Activated CD4-positive, alpha-beta T cell treated with anti-CD3 and anti-CD28 coated beads, Interleukin-2, amount 50 U/mL, for 1 hour (primary cell): Measurements from ENCODE around the gene SERPINE1.
"Not testable (repeated sequence)": the region's sequence is repeated elsewhere in the genome, so short reads cannot be mapped to it uniquely, and the experiment has no call there.

Source experiments
- DNase-seq: peaks from one replicate; pipeline ENCODE4 v3.0.0-alpha.2; 2020

Gene SERPINE1

DNA sequence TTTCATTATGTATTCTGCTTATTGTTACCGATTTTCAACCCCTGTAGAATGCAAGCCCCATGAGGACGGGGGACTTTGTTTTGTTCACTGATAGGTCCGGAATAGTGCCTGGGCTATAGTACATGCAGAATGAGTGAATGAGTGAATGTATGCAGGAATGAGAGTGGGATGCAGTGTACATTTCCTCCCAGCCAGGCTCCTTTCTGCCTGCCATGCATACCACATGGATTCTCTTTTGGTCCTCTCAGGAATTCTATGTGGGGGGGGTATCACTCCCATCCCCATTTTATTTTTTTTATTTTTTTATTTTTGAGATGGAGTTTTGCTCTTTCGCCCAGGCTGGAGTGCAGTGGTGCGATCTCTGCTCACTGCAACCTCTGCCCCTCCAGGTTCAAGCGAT lies 24.9 kb upstream of the SERPINE1 start:
- DNase-seq, result no peak

DNA sequence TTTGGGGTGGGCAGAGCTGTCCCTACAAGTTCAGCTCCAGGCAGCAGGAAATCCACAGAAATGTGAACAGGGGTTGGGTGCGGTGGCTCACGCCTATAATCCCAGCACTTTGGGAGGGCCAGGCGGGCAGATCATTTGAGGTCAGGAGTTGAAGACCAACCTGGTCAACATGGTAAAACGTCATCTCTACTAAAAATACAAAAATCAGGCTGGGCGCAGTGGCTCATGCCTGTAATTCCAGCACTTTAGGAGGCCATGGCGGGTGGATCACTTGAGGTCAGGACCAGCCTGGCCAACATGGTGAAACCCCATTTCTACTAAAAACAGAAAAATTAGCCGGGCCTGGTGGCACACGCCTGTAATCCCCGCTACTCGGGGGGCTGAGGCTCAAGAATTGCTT lies 23.2 kb upstream of the SERPINE1 start:
- DNase-seq, result not testable (repeated sequence)

- no peak for DNase-seq
Observed at GRCh38 chr7:101104193-101104713, 22.7 kb upstream of the SERPINE1 start.

- no peak for DNase-seq
Observed at GRCh38 chr7:101104799-101105198, 22.1 kb upstream of the SERPINE1 start.

GRCh38 chr7:101105248-101105647 lies 21.7 kb upstream of the SERPINE1 start:
- not testable (repeated sequence) for DNase-seq

- DNase-seq, result no peak
Observed at GRCh38 chr7:101106386-101106785, 20.5 kb upstream of the SERPINE1 start.

GRCh38 chr7:101108330-101108857 lies 18.5 kb upstream of the SERPINE1 start:
- DNase-seq, result no peak

DNA sequence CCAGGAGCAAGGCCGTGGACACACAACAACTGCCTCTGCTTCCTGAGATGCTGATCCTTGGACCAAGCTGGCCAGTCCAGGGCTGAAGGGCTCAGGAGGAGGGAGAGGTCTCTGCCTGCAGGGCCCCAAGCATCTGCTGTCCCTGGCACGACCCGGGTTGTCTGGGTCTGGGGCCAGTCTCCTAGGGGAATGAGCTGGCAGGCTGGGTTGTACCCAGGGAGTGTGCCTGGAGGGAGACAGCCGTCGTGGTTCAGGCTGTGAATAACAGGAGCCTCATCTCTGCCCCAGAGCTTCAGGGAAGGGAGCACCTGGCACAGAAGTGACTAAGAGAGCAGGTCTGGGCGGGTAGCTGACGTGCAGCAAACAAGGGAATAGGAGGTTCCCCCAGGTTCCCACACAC lies 17.9 kb upstream of the SERPINE1 start:
- DNase-seq, result no peak

DNA sequence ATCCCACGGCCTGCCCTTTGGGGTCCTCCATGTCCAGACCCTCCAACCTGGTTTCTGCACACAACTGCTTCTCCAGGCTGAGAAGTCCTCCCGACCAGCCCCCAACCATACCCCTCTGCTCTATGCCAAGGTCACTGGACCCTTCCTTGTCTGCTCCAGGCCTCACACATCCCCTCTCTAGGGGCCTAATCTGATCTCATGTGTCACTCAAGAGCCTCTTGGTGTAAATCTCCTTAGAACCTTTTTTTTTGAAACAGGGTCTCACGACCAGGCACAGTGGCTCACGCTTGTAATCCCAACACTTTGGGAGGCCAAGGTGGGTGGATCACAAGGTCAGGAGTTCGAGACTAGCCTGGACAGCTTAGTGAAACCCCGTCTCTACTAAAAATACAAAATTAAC lies 17.5 kb upstream of the SERPINE1 start:
- no peak for DNase-seq

GRCh38 chr7:101111261-101111660 lies 15.6 kb upstream of the SERPINE1 start:
- no peak for DNase-seq

DNA sequence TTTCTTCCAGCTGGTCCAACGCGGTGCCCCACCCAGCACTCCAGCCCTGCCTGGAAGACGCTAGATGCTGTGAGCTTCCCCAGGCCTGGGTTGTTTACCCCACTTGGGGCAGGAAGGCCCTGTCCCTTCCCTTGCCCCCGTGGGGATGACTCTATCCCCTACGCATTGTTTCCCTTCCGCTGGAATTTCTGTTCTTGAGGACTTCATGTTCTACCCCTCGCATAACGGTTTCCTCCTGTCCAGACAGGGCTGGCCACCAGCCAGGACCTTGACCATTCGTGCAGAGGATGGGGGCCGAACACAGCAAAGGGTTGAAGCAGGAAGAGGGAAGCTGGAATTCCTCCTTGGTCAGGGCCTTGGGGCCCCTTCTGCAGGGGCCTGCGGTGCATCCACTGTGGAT lies 14.7 kb upstream of the SERPINE1 start:
- DNase-seq, result no peak

- DNase-seq, result not testable (repeated sequence)
Observed at GRCh38 chr7:101113140-101113539, 13.8 kb upstream of the SERPINE1 start.

DNA sequence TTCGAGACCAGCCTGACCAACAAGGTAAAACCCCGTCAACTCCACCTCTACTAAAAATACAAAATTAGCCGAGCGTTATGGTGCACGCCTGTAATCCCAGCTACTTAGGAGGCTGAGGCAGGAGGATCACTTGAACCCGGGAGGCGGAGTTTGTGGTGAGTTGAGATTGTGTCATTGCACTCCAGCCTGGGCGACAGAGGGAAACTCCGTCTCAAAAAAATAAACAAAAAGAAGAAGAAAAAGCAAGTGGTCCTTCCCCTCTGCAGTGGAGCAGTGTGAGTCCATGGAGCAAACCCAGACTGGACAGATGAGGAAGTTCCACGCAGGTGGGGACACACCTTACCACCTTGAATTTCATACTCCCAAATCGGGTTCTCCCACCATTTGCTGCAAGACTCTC lies 13.1 kb upstream of the SERPINE1 start:
- DNase-seq, result no peak

DNA sequence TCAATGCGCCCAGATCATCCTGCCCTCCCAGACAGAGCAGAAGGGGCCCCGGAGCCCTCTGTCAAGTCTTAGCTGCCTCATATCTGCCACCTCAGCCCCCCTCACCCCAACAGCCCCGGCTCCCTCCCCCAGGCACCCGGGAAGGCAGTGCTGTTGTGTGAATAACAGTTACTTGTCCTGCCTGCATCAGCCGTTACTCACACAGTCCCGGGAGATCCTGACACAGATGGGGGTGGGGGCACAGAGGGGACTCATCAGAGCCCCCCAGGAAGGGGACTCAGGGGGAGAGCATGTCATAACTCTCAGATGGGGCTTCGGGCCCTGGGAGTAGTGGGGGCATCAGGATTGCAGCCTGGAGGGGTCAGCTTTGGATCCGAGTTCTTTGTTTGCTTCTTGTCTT lies 12.4 kb upstream of the SERPINE1 start:
- no peak for DNase-seq

DNA sequence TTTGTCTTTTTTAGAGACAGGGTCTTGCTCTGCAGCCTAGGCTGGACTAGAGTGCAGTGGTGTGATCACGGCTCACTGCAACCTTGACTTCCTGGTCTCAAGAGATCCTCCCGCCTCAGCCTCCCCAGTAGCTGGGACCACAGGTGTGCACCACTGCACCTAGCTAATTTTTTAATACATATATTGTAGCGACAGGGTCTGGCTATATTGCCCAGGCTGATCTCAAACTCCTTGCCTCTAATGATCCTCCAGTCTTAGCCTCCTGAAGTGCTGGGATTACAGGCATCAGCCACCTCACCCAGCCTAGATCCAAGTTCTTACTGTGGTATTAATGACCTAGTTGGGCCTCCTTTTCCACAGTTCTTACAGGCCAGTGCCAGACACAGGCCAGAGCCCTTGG lies 11.7 kb upstream of the SERPINE1 start:
- no peak for DNase-seq

GRCh38 chr7:101116898-101117297 lies 10.0 kb upstream of the SERPINE1 start:
- DNase-seq, result no peak

- DNase-seq, result no peak
Observed at GRCh38 chr7:101118856-101119255, 8.0 kb upstream of the SERPINE1 start.

- no peak for DNase-seq
Observed at GRCh38 chr7:101119876-101120275, 7.0 kb upstream of the SERPINE1 start.

- DNase-seq, result no peak
Observed at GRCh38 chr7:101120315-101120714, 6.6 kb upstream of the SERPINE1 start.

- DNase-seq, result not testable (repeated sequence)
Observed at GRCh38 chr7:101121631-101121990, 5.3 kb upstream of the SERPINE1 start.

DNA sequence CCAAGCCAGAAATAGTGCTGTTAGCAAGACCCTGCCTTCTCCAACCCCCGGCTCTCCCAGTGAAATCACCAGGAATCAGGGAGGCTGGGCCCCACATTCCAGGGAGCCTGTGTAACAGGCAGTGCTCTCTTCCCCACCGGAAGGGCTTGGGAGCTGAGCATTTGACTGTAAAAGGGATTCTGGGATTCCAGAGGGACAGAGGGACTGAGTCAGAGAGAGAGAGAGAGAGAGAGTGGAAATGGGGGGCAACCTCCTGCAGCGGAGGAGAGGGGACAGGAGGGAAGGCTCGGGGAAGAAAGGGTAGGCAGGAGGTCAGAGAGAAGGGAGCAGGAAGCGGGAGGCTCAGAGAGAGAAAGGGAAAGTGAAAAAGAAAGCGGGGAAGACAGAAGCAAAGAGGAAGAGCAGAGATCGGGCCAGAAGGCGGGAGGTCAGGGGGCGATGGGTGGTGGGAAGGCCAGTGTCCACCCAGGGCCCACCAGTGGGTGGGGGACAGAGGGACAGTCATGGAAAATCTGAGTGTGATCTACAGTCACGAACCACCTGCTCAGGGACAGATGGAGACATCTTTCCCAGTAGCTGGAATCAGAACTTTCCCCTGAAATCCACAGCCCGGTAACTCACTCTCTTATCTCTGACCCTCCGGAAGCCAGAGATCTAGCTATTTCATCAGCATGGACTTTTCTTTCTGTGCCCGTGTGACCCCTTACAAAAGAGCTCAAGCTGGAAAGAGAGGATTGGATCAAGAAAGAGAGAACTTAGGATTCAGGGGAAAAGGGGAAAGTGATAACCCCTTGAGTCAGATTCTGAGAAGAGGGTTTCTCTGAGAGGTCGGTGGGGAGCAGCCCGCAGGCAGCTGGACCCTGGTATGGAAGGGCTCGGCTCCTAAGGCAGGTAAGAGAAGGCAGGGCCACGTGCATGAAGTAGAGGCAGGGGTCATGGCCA lies 4.6 kb upstream of the SERPINE1 start:
- DNase-seq, result no peak

- no peak for DNase-seq
Observed at GRCh38 chr7:101122933-101123702, 3.8 kb upstream of the SERPINE1 start.

GRCh38 chr7:101123703-101124068 lies 3.2 kb upstream of the SERPINE1 start:
- no peak for DNase-seq
